Gastroesophageal sphincter (tissue), 4 donors: ENCODE results near the gene PTPRN2. TPM values are rescaled to one million over a fixed set of nuclear protein-coding genes. Genes with fewer than 3 reads are reported as not detected.

ENCODE experiments used
- ATAC-seq: fragments of 150-250 bp; one replicate; pipeline ENCODE4 v1.9.1; 2016; ENCODE audit warnings: mild to moderate bottlenecking, moderate library complexity
- H3K27ac ChIP-seq, 4 donors: fragments of 200-600 bp; sonication (generic) in 3 of 4; 1 replicate in 3 of 4; 2 replicates in 1 of 4; pipeline ENCODE4 v1.5.1; 2016 to 2019
- H3K27me3 ChIP-seq: fragments of 200-600 bp; sonication (generic); one replicate; pipeline ENCODE4 v1.5.1; 2019
- H3K36me3 ChIP-seq, 2 donors: fragments of 200-600 bp; sonication (generic); one replicate each; pipeline ENCODE4 v1.5.1; 2019; ENCODE audit warnings: control low read depth in 1 of 2
- H3K4me1 ChIP-seq, 3 donors: fragments of 200-600 bp; sonication (generic); 1 replicate in 2 of 3; 2 replicates in 1 of 3; pipeline ENCODE4 v1.5.1; 2016 to 2019; ENCODE audit warnings: control low read depth in 2 of 3
- H3K4me3 ChIP-seq, 2 donors: fragments of 200-600 bp; sonication (generic); one replicate each; pipeline ENCODE4 v1.5.1; 2019; ENCODE audit warnings: mild to moderate bottlenecking in 1 of 2, moderate library complexity in 1 of 2
- H3K9me3 ChIP-seq, 3 donors: fragments of 200-600 bp; sonication (generic); one replicate each; pipeline ENCODE4 v1.5.1; 2017 to 2019; ENCODE audit warnings: control low read depth in 2 of 3
- CTCF ChIP-seq, 4 experiments: fragments of 200-600 bp in 2 of 4; fragments of 450-650 bp in 2 of 4; sonication (generic) in 1 of 4; IDR thresholded peaks; one replicate each; pipeline ENCODE4 v1.5.1; 2017 to 2019; ENCODE audit warnings: antibody characterized with exemption in 4 of 4, mild to moderate bottlenecking in 2 of 4, moderate library complexity in 2 of 4
- EP300 ChIP-seq: sonication (generic); formaldehyde crosslinking; IDR thresholded peaks from one replicate; pipeline ENCODE4 v1.6.1; 2017; ENCODE audit warnings: antibody characterized with exemption, mild to moderate bottlenecking
- POLR2A ChIP-seq, 2 donors: fragments of 450-650 bp; IDR thresholded peaks; one replicate each; pipeline ENCODE4 v1.6.1; 2017; ENCODE audit warnings: antibody characterized with exemption in 2 of 2, mild to moderate bottlenecking in 2 of 2, moderate library complexity in 1 of 2
- POLR2AphosphoS5 ChIP-seq: sonication (generic); formaldehyde crosslinking; IDR thresholded peaks from one replicate; pipeline ENCODE4 v1.6.1; 2017; ENCODE audit warnings: antibody characterized with exemption
- WGBS, 2 donors: methylation state at CpG; one replicate each; pipeline ENCODE4 v1.1.5; 2018; ENCODE audit warnings: low coverage in 1 of 2; 5-methylcytosine and 5-hydroxymethylcytosine counted together
- total RNA-seq, 4 donors: library from RNA; depleted of rRNA; stranded (reverse); fragments of >200 nt; gene quantifications; one replicate each; pipeline ENCODE4 v1.1.0, GENCODE V29; 2016

PTPRN2 gene
- total RNA-seq, 4 donors from 2014 or later: 1.7 to 4.7 (median 3.3) TPM

DNA sequence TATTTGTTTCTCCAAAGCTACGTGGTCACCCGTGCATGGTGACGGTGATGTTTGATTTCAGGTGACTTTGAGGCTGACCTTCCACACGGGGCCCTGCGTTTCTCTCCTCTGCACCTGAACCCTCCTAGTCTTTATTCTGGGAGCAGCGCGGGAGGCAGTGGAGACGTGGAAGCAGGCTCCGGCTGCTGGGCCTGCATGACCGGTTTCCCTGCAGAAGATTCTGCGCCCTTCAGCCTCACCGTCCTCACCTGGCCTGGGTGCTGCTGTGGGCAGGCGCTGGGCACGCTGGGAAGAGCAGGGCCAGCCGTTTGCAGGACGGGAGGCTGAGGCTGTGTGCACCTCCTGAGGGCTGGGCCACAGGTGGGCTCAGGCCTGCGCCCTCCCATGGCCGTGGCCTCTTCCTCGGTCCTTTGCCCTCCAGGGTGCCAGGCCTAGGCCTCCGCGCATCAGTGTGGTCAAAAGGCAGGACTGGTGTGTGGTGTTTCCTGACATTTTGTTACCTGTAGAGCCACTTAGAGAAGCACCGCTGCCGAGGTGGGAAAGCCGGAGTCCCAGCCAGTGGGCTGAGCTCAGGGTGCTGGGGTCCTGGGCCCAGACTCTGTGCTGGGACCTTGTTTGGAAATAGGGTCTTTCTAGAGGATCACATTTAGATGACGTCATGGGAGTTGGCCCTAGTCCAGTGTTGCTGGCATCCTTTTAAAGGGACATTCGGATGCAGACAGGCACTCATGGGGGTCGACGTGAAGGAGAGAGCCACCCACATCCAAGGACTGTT is 772.5 kb downstream of the PTPRN2 start:
- no peaks in the 10 kb centered on the region for H3K36me3 ChIP-seq
- H3K27ac ChIP-seq: no peak overlapping the region
- ATAC-seq: no peak
- WGBS, 2 donors: 35 to 47% methylated on average over 2 to 7 of the region's 28 CpGs
- no peak for TF ChIP-seq EP300
- TF ChIP-seq POLR2AphosphoS5: no peak
- no peak for TF ChIP-seq CTCF (IDR thresholded peaks at IDR 0.05)
- no peak for TF ChIP-seq POLR2A (IDR thresholded peaks at IDR 0.05)
- H3K9me3 ChIP-seq: no peaks in the 10 kb centered on the region
- no peaks in the 10 kb centered on the region for H3K4me1 ChIP-seq
- no peak overlapping the region for H3K4me3 ChIP-seq
- H3K27me3 ChIP-seq: peaks cover 39% of the 10 kb centered on the region

DNA sequence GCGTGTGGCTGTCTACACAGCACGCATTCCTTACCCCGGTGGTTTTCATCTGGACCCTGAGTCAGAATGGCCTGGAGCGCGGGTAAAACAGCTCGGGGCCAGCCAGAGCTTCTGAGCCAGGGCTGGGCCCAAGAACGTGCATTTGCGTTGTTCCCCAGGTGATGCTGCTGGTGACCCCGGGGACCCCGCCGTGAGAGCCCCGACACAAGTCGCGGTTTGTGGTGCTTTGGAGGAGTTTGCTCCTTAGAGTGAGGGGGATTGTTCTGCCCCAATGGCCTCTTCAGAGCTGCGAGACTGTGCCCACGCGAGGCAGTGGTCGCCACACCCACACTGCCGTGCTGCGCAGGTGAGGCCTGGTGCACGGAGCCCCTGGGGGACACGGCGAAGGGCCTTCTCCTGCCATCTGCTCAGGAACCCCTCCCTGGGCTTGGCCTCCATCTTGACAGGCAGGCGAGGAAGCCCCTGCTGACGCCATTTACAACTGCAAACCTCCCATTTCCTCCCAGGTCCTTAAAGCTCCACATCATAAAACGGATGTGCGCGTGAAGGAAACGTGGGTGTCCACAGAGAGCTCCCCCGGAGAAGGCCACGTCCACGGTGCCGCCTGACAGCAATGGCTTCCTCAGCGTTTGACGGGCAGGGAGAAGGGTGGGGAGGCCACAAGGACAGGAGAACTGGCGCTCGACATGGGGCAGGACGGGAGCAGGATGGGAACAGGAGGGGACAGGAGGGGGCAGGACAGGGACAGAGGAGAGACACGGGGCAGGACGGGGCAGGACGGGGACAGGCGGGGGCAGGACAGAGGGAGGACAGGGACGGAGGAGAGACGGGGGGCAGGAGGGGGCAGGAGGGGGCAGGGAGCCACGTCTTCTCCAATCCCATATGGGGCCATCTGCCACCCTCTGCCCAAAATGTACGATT is 773.6 kb downstream of the PTPRN2 start:
- Histone ChIP-seq H3K4me3 (no peak overlapping the region), H3K27me3 (peaks cover 30% of the 10 kb centered on the region), H3K36me3 (no peaks in the 10 kb centered on the region), H3K9me3 (peaks cover 0 to 10% (median 0%) of the 10 kb centered on the region in 3 donors), H3K27ac (no peak overlapping the region), H3K4me1 (no peaks in the 10 kb centered on the region)
- WGBS, 2 donors: 69 to 82% methylated on average over 4 to 18 of the region's 46 CpGs
- no peak for ATAC-seq
- no peak for TF ChIP-seq POLR2AphosphoS5
- no peak for TF ChIP-seq EP300

- TF ChIP-seq CTCF (IDR thresholded peaks at IDR 0.05): no peak
- no peak for TF ChIP-seq POLR2A (IDR thresholded peaks at IDR 0.05)
- TF ChIP-seq POLR2AphosphoS5: no peak
- TF ChIP-seq EP300: no peak
- H3K9me3 ChIP-seq: peaks cover 0 to 11% (median 0%) of the 10 kb centered on the region in 3 donors
- 87% methylated on average over 5 of the region's 17 CpGs; no CpG with 5 or more reads in 1 of the 2 donors for WGBS, 2 donors
- H3K36me3 ChIP-seq: no peaks in the 10 kb centered on the region
- no peaks in the 10 kb centered on the region for H3K4me1 ChIP-seq
- H3K4me3 ChIP-seq: no peak overlapping the region
- H3K27ac ChIP-seq: no peak overlapping the region
- peaks cover 24% of the 10 kb centered on the region for H3K27me3 ChIP-seq
- ATAC-seq: no peak
These were observed 774.6 kb downstream of the PTPRN2 start for GRCh38 chr7:157813053-157813452.

GRCh38 chr7:157811946-157812345 is 775.7 kb downstream of the PTPRN2 start:
- no peaks in the 10 kb centered on the region for H3K36me3 ChIP-seq
- 40 to 70% methylated on average over 1 to 4 of the region's 16 CpGs for WGBS, 2 donors
- no peak for TF ChIP-seq CTCF (IDR thresholded peaks at IDR 0.05)
- TF ChIP-seq POLR2AphosphoS5: no peak
- TF ChIP-seq POLR2A (IDR thresholded peaks at IDR 0.05): no peak

More at GRCh38 chr7:157811946-157812345, 775.7 kb downstream of the PTPRN2 start:
- ATAC-seq: no peak
- Histone ChIP-seq H3K27me3 (peaks cover 22% of the 10 kb centered on the region), H3K9me3 (peaks cover 0 to 11% (median 0%) of the 10 kb centered on the region in 3 donors), H3K27ac (no peak overlapping the region), H3K4me3 (no peak overlapping the region), H3K4me1 (no peaks in the 10 kb centered on the region)
